ENCODE measurements around the gene C3orf80.
"Not testable (repeated sequence)": the region's sequence is repeated elsewhere in the genome, so short reads cannot be mapped to it uniquely, and the experiment has no call there.

The C3orf80 gene

GRCh38 chr3:160225176-160226025, at the start of gene C3orf80:
Gene C3orf80 (plus strand): TSS chr3:160225422. CDS start chr3:160225636, 214 bp downstream.
- H3K9ac ChIP-seq (ENCODE audit: low read depth, low read length): peak within 1 kb of the TSS; percentile 66
- H3K4me1 ChIP-seq (ENCODE audit: insufficient read depth, low read length): no peaks in the 10 kb centered on the region
- H3K36me3 ChIP-seq (ENCODE audit: insufficient read depth, low read length): no peaks in the 10 kb centered on the region
- H3K9me3 ChIP-seq (ENCODE audit: control insufficient read depth, insufficient read depth, low read length): no peaks in the 10 kb centered on the region

GRCh38 chr3:160176923-160177322, 48.3 kb upstream of the C3orf80 start:
- H3K36me3 ChIP-seq (ENCODE audit: insufficient read depth, low read length): no peaks in the 10 kb centered on the region
- no peak overlapping the region for H3K9ac ChIP-seq (ENCODE audit: low read depth, low read length)
- no peaks in the 10 kb centered on the region for H3K9me3 ChIP-seq (ENCODE audit: control insufficient read depth, insufficient read depth, low read length)
- H3K4me1 ChIP-seq (ENCODE audit: insufficient read depth, low read length): no peaks in the 10 kb centered on the region

GRCh38 chr3:160178661-160179060, 46.6 kb upstream of the C3orf80 start:
- not testable (repeated sequence) for H3K4me1 ChIP-seq (ENCODE audit: insufficient read depth, low read length); H3K9ac ChIP-seq (ENCODE audit: low read depth, low read length); H3K9me3 ChIP-seq (ENCODE audit: control insufficient read depth, insufficient read depth, low read length); H3K36me3 ChIP-seq (ENCODE audit: insufficient read depth, low read length)

- not testable (repeated sequence) for H3K9me3 ChIP-seq (ENCODE audit: control insufficient read depth, insufficient read depth, low read length); H3K36me3 ChIP-seq (ENCODE audit: insufficient read depth, low read length); H3K4me1 ChIP-seq (ENCODE audit: insufficient read depth, low read length); H3K9ac ChIP-seq (ENCODE audit: low read depth, low read length)
Observed at GRCh38 chr3:160179403-160179802, 45.8 kb upstream of the C3orf80 start.

GRCh38 chr3:160179906-160180305, 45.3 kb upstream of the C3orf80 start:
- Histone ChIP-seq H3K36me3 (ENCODE audit: insufficient read depth, low read length) (no peaks in the 10 kb centered on the region), H3K9me3 (ENCODE audit: control insufficient read depth, insufficient read depth, low read length) (no peaks in the 10 kb centered on the region), H3K4me1 (ENCODE audit: insufficient read depth, low read length) (no peaks in the 10 kb centered on the region), H3K9ac (ENCODE audit: low read depth, low read length) (no peak overlapping the region)

- Histone ChIP-seq H3K36me3 (ENCODE audit: insufficient read depth, low read length) (no peaks in the 10 kb centered on the region), H3K9ac (ENCODE audit: low read depth, low read length) (no peak overlapping the region)
Observed at GRCh38 chr3:160180581-160181216, 44.5 kb upstream of the C3orf80 start.

GRCh38 chr3:160183345-160184076, 41.7 kb upstream of the C3orf80 start:
- Histone ChIP-seq H3K9me3 (ENCODE audit: control insufficient read depth, insufficient read depth, low read length) (no peaks in the 10 kb centered on the region), H3K36me3 (ENCODE audit: insufficient read depth, low read length) (no peaks in the 10 kb centered on the region), H3K4me1 (ENCODE audit: insufficient read depth, low read length) (no peaks in the 10 kb centered on the region), H3K9ac (ENCODE audit: low read depth, low read length) (no peak overlapping the region)

More at GRCh38 chr3:160180581-160181216, 44.5 kb upstream of the C3orf80 start:
- Histone ChIP-seq H3K9me3 (ENCODE audit: control insufficient read depth, insufficient read depth, low read length) (no peaks in the 10 kb centered on the region), H3K4me1 (ENCODE audit: insufficient read depth, low read length) (no peaks in the 10 kb centered on the region)

- H3K36me3 ChIP-seq (ENCODE audit: insufficient read depth, low read length): no peaks in the 10 kb centered on the region
- H3K4me1 ChIP-seq (ENCODE audit: insufficient read depth, low read length): no peaks in the 10 kb centered on the region
- no peaks in the 10 kb centered on the region for H3K9me3 ChIP-seq (ENCODE audit: control insufficient read depth, insufficient read depth, low read length)
- no peak overlapping the region for H3K9ac ChIP-seq (ENCODE audit: low read depth, low read length)
Observed at GRCh38 chr3:160184655-160185054, 40.6 kb upstream of the C3orf80 start.

GRCh38 chr3:160185751-160186150, 39.5 kb upstream of the C3orf80 start:
- Histone ChIP-seq H3K9ac (ENCODE audit: low read depth, low read length) (no peak overlapping the region), H3K4me1 (ENCODE audit: insufficient read depth, low read length) (no peaks in the 10 kb centered on the region), H3K9me3 (ENCODE audit: control insufficient read depth, insufficient read depth, low read length) (no peaks in the 10 kb centered on the region), H3K36me3 (ENCODE audit: insufficient read depth, low read length) (no peaks in the 10 kb centered on the region)

- Histone ChIP-seq H3K4me1 (ENCODE audit: insufficient read depth, low read length) (no peaks in the 10 kb centered on the region), H3K9ac (ENCODE audit: low read depth, low read length) (no peak overlapping the region), H3K36me3 (ENCODE audit: insufficient read depth, low read length) (no peaks in the 10 kb centered on the region), H3K9me3 (ENCODE audit: control insufficient read depth, insufficient read depth, low read length) (no peaks in the 10 kb centered on the region)
Observed at GRCh38 chr3:160187288-160187687, 37.9 kb upstream of the C3orf80 start.

- Histone ChIP-seq H3K36me3 (ENCODE audit: insufficient read depth, low read length) (no peaks in the 10 kb centered on the region), H3K9ac (ENCODE audit: low read depth, low read length) (no peak overlapping the region), H3K4me1 (ENCODE audit: insufficient read depth, low read length) (no peaks in the 10 kb centered on the region), H3K9me3 (ENCODE audit: control insufficient read depth, insufficient read depth, low read length) (no peaks in the 10 kb centered on the region)
Observed at GRCh38 chr3:160192310-160193029, 32.8 kb upstream of the C3orf80 start.

- Histone ChIP-seq H3K9ac (ENCODE audit: low read depth, low read length) (no peak overlapping the region), H3K9me3 (ENCODE audit: control insufficient read depth, insufficient read depth, low read length) (no peaks in the 10 kb centered on the region)
Observed at GRCh38 chr3:160193644-160194192, 31.5 kb upstream of the C3orf80 start.

GRCh38 chr3:160194438-160194837, 30.8 kb upstream of the C3orf80 start:
- Histone ChIP-seq H3K36me3 (ENCODE audit: insufficient read depth, low read length) (no peaks in the 10 kb centered on the region), H3K9me3 (ENCODE audit: control insufficient read depth, insufficient read depth, low read length) (no peaks in the 10 kb centered on the region), H3K4me1 (ENCODE audit: insufficient read depth, low read length) (no peaks in the 10 kb centered on the region), H3K9ac (ENCODE audit: low read depth, low read length) (no peak overlapping the region)

More at GRCh38 chr3:160193644-160194192, 31.5 kb upstream of the C3orf80 start:
- Histone ChIP-seq H3K36me3 (ENCODE audit: insufficient read depth, low read length) (no peaks in the 10 kb centered on the region), H3K4me1 (ENCODE audit: insufficient read depth, low read length) (no peaks in the 10 kb centered on the region)

- Histone ChIP-seq H3K4me1 (ENCODE audit: insufficient read depth, low read length) (no peaks in the 10 kb centered on the region), H3K9ac (ENCODE audit: low read depth, low read length) (no peak overlapping the region), H3K36me3 (ENCODE audit: insufficient read depth, low read length) (no peaks in the 10 kb centered on the region), H3K9me3 (ENCODE audit: control insufficient read depth, insufficient read depth, low read length) (no peaks in the 10 kb centered on the region)
Observed at GRCh38 chr3:160195106-160195505, 30.1 kb upstream of the C3orf80 start.
